H1 (cell line): ENCODE results near the gene ZNF644. TPM values are rescaled to one million over a fixed set of nuclear protein-coding genes. Genes with fewer than 3 reads are reported as not detected.

Experiments used
- BCL11A ChIP-seq, 2 experiments: IDR thresholded peaks; one replicate each; pipeline ENCODE4 v1.6.1; 2011; ENCODE audit warnings: low read depth in 2 of 2, low read length in 2 of 2, mild to moderate bottlenecking in 2 of 2
- EGR1 ChIP-seq: IDR thresholded peaks from 2 replicates; pipeline ENCODE4 v1.6.1; 2011; ENCODE audit warnings: low read depth, low read length, borderline replicate concordance
- HDAC2 ChIP-seq, 2 experiments: fragments of 300-600 bp in 1 of 2; sonication (generic) in 1 of 2; IDR thresholded peaks; 2 replicates each; pipeline ENCODE4 v1.6.1; 2011 to 2012; ENCODE audit warnings: low read depth in 2 of 2, low read length in 2 of 2, mild to moderate bottlenecking in 2 of 2, moderate library complexity in 2 of 2, borderline replicate concordance in 1 of 2, inconsistent platforms in 1 of 2
- KDM1A ChIP-seq: fragments of 200-600, 300-600 bp; sonication (generic); IDR thresholded peaks from 2 replicates; pipeline ENCODE4 v1.7.1; 2016; ENCODE audit warnings: mild to moderate bottlenecking, low read length, borderline replicate concordance
- PHF8 ChIP-seq: fragments of 200-600 bp; sonication (generic); conservative IDR thresholded peaks from 2 replicates; pipeline ENCODE4 v1.7.1; 2012; ENCODE audit warnings: low read depth, mild to moderate bottlenecking, inconsistent platforms, low read length, moderate library complexity
- SP2 ChIP-seq: IDR thresholded peaks from 2 replicates; pipeline ENCODE4 v1.6.1; 2012; ENCODE audit warnings: mild to moderate bottlenecking, low read length, inconsistent platforms
- TEAD4 ChIP-seq: IDR thresholded peaks from 2 replicates; pipeline ENCODE4 v1.6.1; 2012; ENCODE audit warnings: low read depth, low read length, inconsistent platforms, mixed read lengths
- polyA plus RNA-seq, 7 experiments: library from polyadenylated mRNA; depleted of rRNA in 3 of 7; stranded (reverse) in 5 of 7; unstranded in 2 of 7; fragments of >200 nt in 5 of 7; fragments of 200-250 nt in 2 of 7; gene quantifications; 1 replicate in 5 of 7; 2 replicates in 1 of 7; 4 replicates in 1 of 7; pipeline versions ENCODE4 v1.2.1 to v1.2.3, GENCODE V29; 2011 to 2013; ENCODE audit warnings: missing spikeins in 2 of 7, mixed read lengths in 2 of 7
- total RNA-seq: library from RNA; stranded (reverse); fragmentation: NEBNext Ultra II Directional; extraction: Animal tissue kit (Norgen Biotek cat#: 25700); gene quantifications from 2 replicates; pipeline ENCODE4 v1.2.1, GENCODE V29; 2021

Gene ZNF644
- total and polyA plus RNA-seq, 2 of the 8 experiments (the other 6 are each of a cell fraction or from before 2014, with no cell fraction given): 14.5 to 93.5 TPM

DNA sequence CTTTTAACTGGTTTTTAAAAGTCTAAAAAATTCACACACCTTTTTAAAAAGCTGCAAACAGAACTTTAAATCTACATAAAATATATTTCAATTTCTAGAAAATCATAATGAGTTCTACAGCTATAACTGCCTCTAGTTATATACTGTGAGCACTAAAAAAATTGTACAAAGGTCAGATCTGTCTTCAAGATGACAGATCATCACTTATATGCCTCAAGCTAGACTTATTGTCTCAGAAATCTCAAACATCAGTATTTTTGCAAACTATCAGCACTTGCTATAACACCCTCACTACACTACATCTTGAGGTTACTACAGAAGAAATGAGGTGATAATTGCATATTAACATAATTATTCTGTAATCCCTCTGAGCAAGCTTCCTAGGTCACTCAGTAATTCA is 76.5 kb downstream of the ZNF644 start (continued):
- no peak for TF ChIP-seq EGR1
- no peak for TF ChIP-seq SP2
- TF ChIP-seq BCL11A (IDR thresholded peaks at IDR 0.05; ENCODE audit: low read depth in 2 of 2, low read length in 2 of 2): no peak
- TF ChIP-seq KDM1A: no peak
- TF ChIP-seq PHF8: no peak
- no peak for TF ChIP-seq HDAC2 (IDR thresholded peaks at IDR 0.05; ENCODE audit: borderline replicate concordance in 1 of 2, low read depth in 2 of 2, low read length in 2 of 2)
- no peak for TF ChIP-seq TEAD4
- TF ChIP-seq, all 59 proteins: peak for 0
